Middle frontal gyrus (tissue), 1 donor: ENCODE data around the gene OR2T29.
"Not testable (repeated sequence)": the region's sequence is repeated elsewhere in the genome, so short reads cannot be mapped to it uniquely, and the experiment has no call there.

Experiments used
- DNase-seq: peaks from one replicate; pipeline ENCODE4 v3.0.0-alpha.2; 2015; ENCODE audit warnings: low spot score; ENCODE audit errors: extremely low spot score

The OR2T29 gene

GRCh38 chr1:248521856-248522255 lies 40.7 kb downstream of the OR2T29 start:
- no peak for DNase-seq

DNA sequence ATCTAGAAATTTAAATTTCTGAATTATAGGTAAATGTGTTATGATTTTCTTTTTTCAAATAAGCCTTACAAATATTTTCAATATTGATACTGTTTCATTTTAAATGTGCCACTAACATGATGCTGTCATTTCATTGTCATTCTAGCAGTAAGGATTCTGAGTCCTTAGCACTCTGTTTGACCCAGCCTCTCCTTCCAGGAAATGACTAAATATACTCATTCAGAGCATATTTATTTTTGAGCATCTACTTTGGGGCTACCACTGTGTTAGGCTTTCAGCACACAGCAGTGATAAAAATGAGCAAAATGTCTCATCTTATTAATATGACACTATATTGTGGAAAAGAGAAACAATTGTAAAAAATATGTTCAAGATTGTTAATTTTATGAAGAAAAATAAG lies 52.4 kb downstream of the OR2T29 start:
- DNase-seq = not testable (repeated sequence)

DNA sequence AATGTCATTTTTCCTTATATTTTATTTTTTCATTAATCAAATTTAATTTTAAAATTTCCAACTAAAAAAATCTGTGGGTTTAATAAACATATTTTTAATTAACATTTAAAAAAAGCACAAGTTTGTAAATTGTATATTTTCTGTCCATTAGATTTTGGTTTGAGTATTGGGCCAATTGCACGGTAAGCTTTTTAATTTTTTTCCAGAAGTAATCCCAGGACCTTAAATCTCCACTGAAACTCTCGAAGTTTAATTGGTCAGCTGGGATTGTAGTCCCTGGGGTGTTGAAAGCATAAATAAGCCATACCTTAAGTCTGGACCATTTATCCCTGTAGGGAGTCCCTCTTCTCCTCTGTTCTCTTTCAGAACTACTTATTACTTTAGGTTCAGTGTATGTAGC lies 54.8 kb downstream of the OR2T29 start, which contains the start of gene OR2G6:
TSS of gene OR2G6 (plus strand) at position 301 of the 400 bp plus-strand sequence. CDS start 13,574 bp downstream, outside the sequence.
- DNase-seq = not testable (repeated sequence)
